Measurements from ENCODE around the gene SFTA2.

DNA sequence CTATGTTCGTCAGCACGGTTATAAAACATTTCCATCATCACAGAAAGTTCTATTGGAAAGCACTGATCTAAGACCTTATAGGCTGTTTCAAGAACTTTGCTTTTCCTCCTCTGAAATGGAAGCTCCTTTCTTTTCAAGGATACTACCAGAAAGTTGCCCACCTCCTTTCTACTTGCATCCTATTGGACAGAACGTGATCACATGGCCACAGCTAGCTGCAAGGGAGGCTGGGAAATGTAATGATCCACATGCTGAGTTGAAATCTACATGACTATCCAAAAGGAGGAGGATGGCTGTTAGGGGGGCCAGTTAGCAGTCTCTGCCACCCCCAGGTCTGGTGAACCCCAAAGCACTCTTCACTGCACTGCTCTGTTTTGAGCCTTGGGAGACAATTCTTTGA lies 3.3 kb downstream of the SFTA2 start:
- TF ChIP-seq RAD21 (IDR thresholded peaks at IDR 0.05; ENCODE audit: low read depth), result no peak
- TF ChIP-seq, protein P1, sequence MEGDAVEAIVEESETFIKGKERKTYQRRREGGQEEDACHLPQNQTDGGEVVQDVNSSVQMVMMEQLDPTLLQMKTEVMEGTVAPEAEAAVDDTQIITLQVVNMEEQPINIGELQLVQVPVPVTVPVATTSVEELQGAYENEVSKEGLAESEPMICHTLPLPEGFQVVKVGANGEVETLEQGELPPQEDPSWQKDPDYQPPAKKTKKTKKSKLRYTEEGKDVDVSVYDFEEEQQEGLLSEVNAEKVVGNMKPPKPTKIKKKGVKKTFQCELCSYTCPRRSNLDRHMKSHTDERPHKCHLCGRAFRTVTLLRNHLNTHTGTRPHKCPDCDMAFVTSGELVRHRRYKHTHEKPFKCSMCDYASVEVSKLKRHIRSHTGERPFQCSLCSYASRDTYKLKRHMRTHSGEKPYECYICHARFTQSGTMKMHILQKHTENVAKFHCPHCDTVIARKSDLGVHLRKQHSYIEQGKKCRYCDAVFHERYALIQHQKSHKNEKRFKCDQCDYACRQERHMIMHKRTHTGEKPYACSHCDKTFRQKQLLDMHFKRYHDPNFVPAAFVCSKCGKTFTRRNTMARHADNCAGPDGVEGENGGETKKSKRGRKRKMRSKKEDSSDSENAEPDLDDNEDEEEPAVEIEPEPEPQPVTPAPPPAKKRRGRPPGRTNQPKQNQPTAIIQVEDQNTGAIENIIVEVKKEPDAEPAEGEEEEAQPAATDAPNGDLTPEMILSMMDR (IDR thresholded peaks at IDR 0.05 in 2 of 3, conservative IDR thresholded peaks at IDR 0.05 in 1 of 3; ENCODE audit: borderline replicate concordance in 1 of 3, insufficient read depth in 1 of 3, low read depth in 2 of 3, low read length in 2 of 3), result no peak
- TF ChIP-seq YY1 (IDR thresholded peaks at IDR 0.05; ENCODE audit: extremely low read depth, insufficient replicate concordance, low read depth, low read length), result no peak
- no peak for TF ChIP-seq EZH2 (IDR thresholded peaks at IDR 0.05)
- no peak for TF ChIP-seq POLR2A (IDR thresholded peaks at IDR 0.05; ENCODE audit: borderline replicate concordance, extremely low read depth, insufficient read depth, insufficient read length)
- no peak for TF ChIP-seq EZH2phosphoT487 (IDR thresholded peaks at IDR 0.05; ENCODE audit: borderline replicate concordance)
- no peak for TF ChIP-seq CEBPB (IDR thresholded peaks at IDR 0.05; ENCODE audit: low read depth)
- no peak for TF ChIP-seq JUND (IDR thresholded peaks at IDR 0.05)
- no peak for TF ChIP-seq SIN3A (IDR thresholded peaks at IDR 0.05; ENCODE audit: low read depth)
- TF ChIP-seq, protein P2, sequence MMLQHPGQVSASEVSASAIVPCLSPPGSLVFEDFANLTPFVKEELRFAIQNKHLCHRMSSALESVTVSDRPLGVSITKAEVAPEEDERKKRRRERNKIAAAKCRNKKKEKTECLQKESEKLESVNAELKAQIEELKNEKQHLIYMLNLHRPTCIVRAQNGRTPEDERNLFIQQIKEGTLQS (IDR thresholded peaks at IDR 0.05), result no peak
